Heart right ventricle (tissue), 16 donors: ENCODE data around the gene MTMR4. TPM values are rescaled to one million over a fixed set of nuclear protein-coding genes. Genes with fewer than 3 reads are reported as not detected.

Experiments used
- ATAC-seq, 8 donors: fragments of 200-7000 bp; cut with Tn5 transposase; one replicate each; pipeline ENCODE4 v1.9.1; 2020; ENCODE audit warnings: mild to moderate bottlenecking in 8 of 8, moderate library complexity in 8 of 8, moderate number of reproducible peaks in 1 of 8
- DNase-seq, 2 donors: peaks; one replicate each; pipeline ENCODE4 v3.0.0-alpha.2; 2020
- H3K27ac ChIP-seq, 10 donors: fragments of 200-600 bp; sonication (generic) in 2 of 10; one replicate each; pipeline versions ENCODE4 v1.5.0 to v1.8.0; 2020 to 2022; ENCODE audit warnings: mild to moderate bottlenecking in 3 of 10
- H3K27me3 ChIP-seq, 7 donors: fragments of 200-600 bp; one replicate each; pipeline ENCODE4 v1.8.0; 2021 to 2022; ENCODE audit warnings: mild to moderate bottlenecking in 2 of 7
- H3K36me3 ChIP-seq, 9 donors: fragments of 200-600 bp; sonication (generic) in 1 of 9; one replicate each; pipeline versions ENCODE4 v1.5.0 to v1.8.0; 2020 to 2022; ENCODE audit warnings: mild to moderate bottlenecking in 2 of 9
- H3K4me1 ChIP-seq, 9 donors: fragments of 200-600 bp; sonication (generic) in 1 of 9; one replicate each; pipeline versions ENCODE4 v1.5.0 to v1.8.0; 2020 to 2022; ENCODE audit warnings: mild to moderate bottlenecking in 4 of 9
- H3K4me3 ChIP-seq, 10 donors: fragments of 200-600 bp; sonication (generic) in 2 of 10; one replicate each; pipeline versions ENCODE4 v1.5.0 to v1.8.0; 2020 to 2022; ENCODE audit warnings: mild to moderate bottlenecking in 7 of 10, moderate library complexity in 2 of 10
- H3K9me3 ChIP-seq, 11 donors: fragments of 200-600 bp in 10 of 11; sonication (generic) in 2 of 11; one replicate each; pipeline versions ENCODE4 v1.5.0 to v1.8.0; 2013 to 2022; ENCODE audit warnings: mild to moderate bottlenecking in 2 of 11, control low read depth in 1 of 11, moderate library complexity in 1 of 11
- CTCF ChIP-seq, 9 donors: fragments of 200-600 bp; sonication (generic) in 2 of 9; IDR thresholded peaks; one replicate each; pipeline versions ENCODE4 v1.5.0 to v1.8.0; 2021 to 2022; ENCODE audit warnings: antibody characterized with exemption in 9 of 9, mild to moderate bottlenecking in 5 of 9, moderate library complexity in 1 of 9
- WGBS, 2 donors: extraction: QIAGEN DNeasy Blood & Tissue Kit; methylation state at CpG; one replicate each; pipeline ENCODE4 v1.1.7; 2013; ENCODE audit warnings: inconsistent platforms in 1 of 2; 5-methylcytosine and 5-hydroxymethylcytosine counted together
- intact Hi-C, 10 donors: fragments of 100-400 bp; cut with DNase I; formaldehyde crosslinking; loops; one replicate each; pipeline versions ENCODE4 v1.11.1 to v1.14.2; 2022
- polyA plus RNA-seq, 2 donors: library from polyadenylated mRNA; stranded (reverse); fragments of 200-250 nt; gene quantifications; one replicate each; pipeline ENCODE4 v1.2.3, GENCODE V29; 2013
- total RNA-seq, 10 donors: library from RNA; stranded (reverse); fragmentation: NEBNext Ultra II Directional in 3 of 10; extraction: Animal tissue kit (Norgen Biotek cat#: 25700) in 3 of 10; gene quantifications; one replicate each; pipeline versions ENCODE4 v1.2.1 to v1.2.4, GENCODE V29; 2021 to 2023
- donor health status: Arrhythmogenic right ventricular cardiomyopathy.
- donor health status: ischemic (EF 13 %, LVEDD 7.1; RV severe dilation, severe dysfunction).
- donor health status: healthy with polysubstance abuse.
- donor health status: DM: no; HTN: yes; CAD: no.
- donor health status: DM: no; HTN: no; CAD: no.
- donor health status: ischemic (EF 25% LVEDD 6.9; RV normal size, moderate dysfunction).
- donor health status: ischemic (EF 25% LVEDD 5.7; RV mildly dilated, moderate dysfunction).
- donor health status: healthy.
- donor health status: DM: yes; HTN: yes; CAD: no.
- donor health status: Ischemic cardiomyopathy.
- donor health status: ischemic (EF 35%, LVEDD 5.7; RV mildly dilated, moderate dysfunction).
- donor health status: nonischemic (EF 11% LVEDD 7.7; RV severe dilation, severe dysfunction).
- donor health status: DM: yes; HTN: yes; CAD: no.
- donor health status: PGD.
- donor health status: ischemic (EF 29% LVEDD 5.4; RV normal size, mild dysfunction).
- donor health status: nonischemic (EF 23%, LVEDD 6.1; RV moderate dilation, normal function).

Gene MTMR4
- total and polyA plus RNA-seq, 12 donors = 8.5 to 26.6 (median 15.7) TPM

- Histone ChIP-seq H3K9me3 (no peaks in the 10 kb centered on the region), H3K27ac (peak overlapping the region in 3 of 10 donors; percentile 42 to 70 (median 56)), H3K27me3 (no peaks in the 10 kb centered on the region), H3K4me3 (no peak overlapping the region), H3K36me3 (peaks cover 5 to 97% (median 67%) of the 10 kb centered on the region in 9 donors), H3K4me1 (peaks cover 1 to 35% (median 13%) of the 10 kb centered on the region in 9 donors)
- ATAC-seq (no peak), DNase-seq (no peak)
- intact Hi-C loops = no loop called here
- TF ChIP-seq CTCF (IDR thresholded peaks at IDR 0.05) = no peak
- WGBS, 2 donors = 60 to 66% methylated on average over 10 of the region's 10 CpGs
These were observed 5.9 kb downstream of the MTMR4 start for GRCh38 chr17:58508341-58509067.

GRCh38 chr17:58507123-58507634, 7.3 kb downstream of the MTMR4 start:
- DNase-seq = no peak
- Histone ChIP-seq H3K4me1 (peaks cover 0 to 28% (median 4%) of the 10 kb centered on the region in 9 donors), H3K4me3 (no peak overlapping the region), H3K27me3 (no peaks in the 10 kb centered on the region), H3K36me3 (peaks cover 7 to 100% (median 74%) of the 10 kb centered on the region in 9 donors), H3K9me3 (no peaks in the 10 kb centered on the region), H3K27ac (peak overlapping the region in 7 of 10 donors; percentile 0 to 70 (median 46))
- TF ChIP-seq CTCF (IDR thresholded peaks at IDR 0.05) = no peak
- intact Hi-C loops = no loop called here
- peak in 7 of 8 donors; percentile 34 to 72 (median 53) for ATAC-seq
- WGBS, 2 donors = 82 to 87% methylated on average over 13 of the region's 13 CpGs

- 91 to 92% methylated on average over 7 of the region's 7 CpGs for WGBS, 2 donors
- peak in 1 of 8 donors; percentile 27 for ATAC-seq
- intact Hi-C loops = no loop called here
These were observed 7.9 kb downstream of the MTMR4 start for GRCh38 chr17:58506354-58507080.

More at GRCh38 chr17:58506354-58507080, 7.9 kb downstream of the MTMR4 start:
- no peak for TF ChIP-seq CTCF (IDR thresholded peaks at IDR 0.05)
- Histone ChIP-seq H3K4me1 (peaks cover 0 to 28% (median 4%) of the 10 kb centered on the region in 9 donors), H3K9me3 (no peaks in the 10 kb centered on the region), H3K36me3 (peaks cover 7 to 100% (median 76%) of the 10 kb centered on the region in 9 donors), H3K4me3 (no peak overlapping the region), H3K27me3 (no peaks in the 10 kb centered on the region), H3K27ac (peak overlapping the region in 6 of 10 donors; percentile 13 to 70 (median 50))
- no peak for DNase-seq
